ENCODE data around the gene HSF4.

The HSF4 gene

GRCh38 chr16:67201411-67202345, 37.1 kb downstream of the HSF4 start:
- DNase-seq (ENCODE audit: low spot score), result no peak

GRCh38 chr16:67202426-67202825, 37.9 kb downstream of the HSF4 start:
- DNase-seq (ENCODE audit: low spot score), result no peak

- DNase-seq (ENCODE audit: low spot score), result no peak
Measured at GRCh38 chr16:67202956-67203493, 38.5 kb downstream of the HSF4 start.

GRCh38 chr16:67204076-67204475, 39.5 kb downstream of the HSF4 start:
- no peak for DNase-seq (ENCODE audit: low spot score)

- DNase-seq (ENCODE audit: low spot score), result no peak
Measured at GRCh38 chr16:67206129-67206837, 41.7 kb downstream of the HSF4 start.

- no peak for DNase-seq (ENCODE audit: low spot score)
Measured at GRCh38 chr16:67206838-67207248, 42.3 kb downstream of the HSF4 start.

GRCh38 chr16:67207249-67208091, 42.9 kb downstream of the HSF4 start:
- peak; percentile 76 for DNase-seq (ENCODE audit: low spot score)

GRCh38 chr16:67208154-67208896, 43.8 kb downstream of the HSF4 start:
- no peak for DNase-seq (ENCODE audit: low spot score)

- no peak for DNase-seq (ENCODE audit: low spot score)
Measured at GRCh38 chr16:67209565-67209964, 45.0 kb downstream of the HSF4 start.

GRCh38 chr16:67210069-67210937, 45.8 kb downstream of the HSF4 start:
- DNase-seq (ENCODE audit: low spot score), result no peak

- no peak for DNase-seq (ENCODE audit: low spot score)
Measured at GRCh38 chr16:67211674-67212073, 47.1 kb downstream of the HSF4 start.

- DNase-seq (ENCODE audit: low spot score), result peak; percentile 83
Measured at GRCh38 chr16:67212766-67213165, 48.2 kb downstream of the HSF4 start.

GRCh38 chr16:67213197-67214019, 48.9 kb downstream of the HSF4 start:
- no peak for DNase-seq (ENCODE audit: low spot score)

GRCh38 chr16:67215706-67216105, 51.2 kb downstream of the HSF4 start:
- no peak for DNase-seq (ENCODE audit: low spot score)

- DNase-seq (ENCODE audit: low spot score), result no peak
Measured at GRCh38 chr16:67216612-67217490, 52.3 kb downstream of the HSF4 start.
